H9 (cell line): ENCODE measurements around the gene HAGH. TPM values are rescaled to one million over a fixed set of nuclear protein-coding genes. Genes with fewer than 3 reads are reported as not detected.
A peak's percentile ranks its signal among the peaks of the same experiment; 100 is the strongest.

ENCODE experiments used
- DNase-seq: peaks from one replicate; pipeline ENCODE4 v3.0.0-alpha.2; 2017
- H2AFZ ChIP-seq: one replicate; pipeline ENCODE4 v1.6.1; 2013; ENCODE audit warnings: mild to moderate bottlenecking, low read length, control low read depth, moderate library complexity
- H2AK5ac ChIP-seq: 2 replicates; pipeline ENCODE4 v1.6.1; 2013; ENCODE audit warnings: low read length, control low read depth, mixed read lengths; ENCODE audit not compliant: insufficient read length
- H2BK120ac ChIP-seq: one replicate; pipeline ENCODE4 v1.6.1; 2013; ENCODE audit warnings: low read depth, mild to moderate bottlenecking, low read length, control low read depth, inconsistent platforms; ENCODE audit not compliant: poor library complexity, severe bottlenecking
- H2BK12ac ChIP-seq: 2 replicates; pipeline ENCODE4 v1.6.1; 2013; ENCODE audit warnings: low read length, control low read depth, mixed read lengths, low read depth; ENCODE audit not compliant: insufficient read length
- H2BK15ac ChIP-seq: 2 replicates; pipeline ENCODE4 v1.6.1; 2013; ENCODE audit warnings: low read depth, low read length, control low read depth
- H2BK20ac ChIP-seq: one replicate; pipeline ENCODE4 v1.6.1; 2013; ENCODE audit warnings: low read depth, mild to moderate bottlenecking, low read length, control low read depth, inconsistent platforms; ENCODE audit not compliant: poor library complexity, severe bottlenecking
- H2BK5ac ChIP-seq: 2 replicates; pipeline ENCODE4 v1.6.1; 2013; ENCODE audit warnings: low read length, control low read depth, mixed read lengths; ENCODE audit not compliant: insufficient read length
- H3K14ac ChIP-seq: 2 replicates; pipeline ENCODE4 v1.6.1; 2013; ENCODE audit warnings: low read length, control low read depth; ENCODE audit not compliant: insufficient read depth
- H3K18ac ChIP-seq: 2 replicates; pipeline ENCODE4 v1.6.1; 2013; ENCODE audit warnings: low read depth, mild to moderate bottlenecking, mixed read lengths, low read length, control low read depth; ENCODE audit not compliant: insufficient read length
- H3K23ac ChIP-seq: 2 replicates; pipeline ENCODE4 v1.6.1; 2013; ENCODE audit warnings: low read length, control low read depth, mixed read lengths, low read depth; ENCODE audit not compliant: insufficient read length
- H3K23me2 ChIP-seq: 2 replicates; pipeline ENCODE4 v1.6.1; 2013; ENCODE audit warnings: low read depth, mild to moderate bottlenecking, mixed read lengths, low read length, control low read depth; ENCODE audit not compliant: insufficient read length, poor library complexity, severe bottlenecking
- H3K27ac ChIP-seq: 2 replicates; pipeline ENCODE4 v1.5.1; 2013; ENCODE audit warnings: low read length, control low read depth, mixed read lengths, low read depth; ENCODE audit not compliant: insufficient read length
- H3K27me3 ChIP-seq: 2 replicates; pipeline ENCODE4 v1.6.1; 2013; ENCODE audit warnings: low read length, control low read depth, inconsistent platforms; ENCODE audit not compliant: insufficient read depth
- H3K4ac ChIP-seq: 2 replicates; pipeline ENCODE4 v1.6.1; 2013; ENCODE audit warnings: low read depth, mild to moderate bottlenecking, control low read depth, inconsistent platforms, low read length, moderate library complexity
- H3K4me1 ChIP-seq: 2 replicates; pipeline ENCODE4 v1.6.1; 2013; ENCODE audit warnings: low read length, control low read depth, inconsistent platforms; ENCODE audit not compliant: insufficient read depth
- H3K4me2 ChIP-seq: 2 replicates; pipeline ENCODE4 v1.6.1; 2013; ENCODE audit warnings: low read length, control low read depth, mixed read lengths; ENCODE audit not compliant: insufficient read length, insufficient read depth
- H3K56ac ChIP-seq: 2 replicates; pipeline ENCODE4 v1.6.1; 2013; ENCODE audit warnings: low read depth, mild to moderate bottlenecking, mixed read lengths, low read length, control low read depth; ENCODE audit not compliant: insufficient read length
- H3K79me1 ChIP-seq: 2 replicates; pipeline ENCODE4 v1.6.1; 2013; ENCODE audit warnings: low read depth, mild to moderate bottlenecking, moderate library complexity, low read length, control low read depth, inconsistent platforms; ENCODE audit not compliant: insufficient read depth, poor library complexity, severe bottlenecking
- H3K79me2 ChIP-seq: 2 replicates; pipeline ENCODE4 v1.6.1; 2013; ENCODE audit warnings: low read length, control low read depth, inconsistent platforms; ENCODE audit not compliant: insufficient read depth
- H3K9ac ChIP-seq: 2 replicates; pipeline ENCODE4 v1.6.1; 2013; ENCODE audit warnings: low read length, control low read depth, mixed read lengths; ENCODE audit not compliant: insufficient read length; ENCODE audit errors: extremely low read depth
- H3K9me3 ChIP-seq: one replicate; pipeline ENCODE4 v1.6.1; 2013; ENCODE audit warnings: low read depth, low read length, inconsistent platforms; ENCODE audit not compliant: control insufficient read depth
- H3T11ph ChIP-seq: one replicate; pipeline ENCODE4 v1.6.1; 2013; ENCODE audit warnings: mild to moderate bottlenecking, low read length, control low read depth, inconsistent platforms
- H4K20me1 ChIP-seq: one replicate; pipeline ENCODE4 v1.6.1; 2013; ENCODE audit not compliant: control insufficient read depth, insufficient read length, insufficient read depth
- H4K5ac ChIP-seq: 2 replicates; pipeline ENCODE4 v1.6.1; 2013; ENCODE audit warnings: low read depth, mild to moderate bottlenecking, mixed read lengths, low read length, control low read depth; ENCODE audit not compliant: insufficient read length
- H4K8ac ChIP-seq: replicated peaks from 2 replicates; pipeline ENCODE4 v1.6.1; 2013; ENCODE audit warnings: low read length, control low read depth, mixed read lengths, low read depth; ENCODE audit not compliant: insufficient read length
- H4K91ac ChIP-seq: 2 replicates; pipeline ENCODE4 v1.6.1; 2013; ENCODE audit warnings: low read depth, mild to moderate bottlenecking, moderate library complexity, mixed read lengths, low read length, control low read depth; ENCODE audit not compliant: insufficient read length
- H3K27ac Mint-ChIP-seq, 3 experiments: 2 replicates in 2 of 3; 3 replicates in 1 of 3; pipeline ENCODE4 v1.8.0; 2020 to 2021; ENCODE audit warnings: mixed read lengths in 3 of 3, mild to moderate bottlenecking in 1 of 3, moderate library complexity in 1 of 3
- H3K27me3 Mint-ChIP-seq: 2 replicates; pipeline ENCODE4 v1.8.0; 2021; ENCODE audit warnings: low read depth, mild to moderate bottlenecking, moderate library complexity, mixed read lengths
- H3K36me3 Mint-ChIP-seq, 3 experiments: 2 replicates in 2 of 3; 3 replicates in 1 of 3; pipeline ENCODE4 v1.8.0; 2020 to 2021; ENCODE audit warnings: low read depth in 3 of 3, mixed read lengths in 3 of 3; ENCODE audit not compliant: insufficient read depth in 1 of 3
- H3K4me1 Mint-ChIP-seq, 2 experiments: 2 replicates each; pipeline ENCODE4 v1.8.0; 2020; ENCODE audit warnings: mixed read lengths in 2 of 2
- H3K4me3 Mint-ChIP-seq, 2 experiments: 2 replicates in 1 of 2; 3 replicates in 1 of 2; pipeline ENCODE4 v1.8.0; 2020 to 2021; ENCODE audit warnings: mild to moderate bottlenecking in 2 of 2, mixed read lengths in 2 of 2, moderate library complexity in 1 of 2
- H3K9me3 Mint-ChIP-seq, 2 experiments: 2 replicates in 1 of 2; 3 replicates in 1 of 2; pipeline ENCODE4 v1.8.0; 2020; ENCODE audit warnings: mild to moderate bottlenecking in 2 of 2, mixed read lengths in 2 of 2, moderate library complexity in 1 of 2
- CTCF ChIP-seq: fragments of 200-600 bp; sonication (generic); conservative IDR thresholded peaks from 3 replicates; pipeline ENCODE4 v1.8.0; 2021; ENCODE audit warnings: antibody characterized with exemption, mild to moderate bottlenecking
- WGBS: extraction: QIAGEN DNeasy Blood & Tissue Kit; methylation state at CpG from one replicate; pipeline ENCODE4 v1.1.7; 2013; ENCODE audit warnings: missing lambda C conversion rate, low lambda C conversion rate, mixed read lengths; ENCODE audit not compliant: insufficient read length; ENCODE audit errors: extremely low coverage; 5-methylcytosine and 5-hydroxymethylcytosine counted together
- total RNA-seq: library from RNA; stranded (reverse); gene quantifications from 2 replicates; pipeline ENCODE4 v1.2.1, GENCODE V29; 2021

Gene HAGH
- total RNA-seq, 1 experiment from 2014 or later, result 30.0 TPM

DNA sequence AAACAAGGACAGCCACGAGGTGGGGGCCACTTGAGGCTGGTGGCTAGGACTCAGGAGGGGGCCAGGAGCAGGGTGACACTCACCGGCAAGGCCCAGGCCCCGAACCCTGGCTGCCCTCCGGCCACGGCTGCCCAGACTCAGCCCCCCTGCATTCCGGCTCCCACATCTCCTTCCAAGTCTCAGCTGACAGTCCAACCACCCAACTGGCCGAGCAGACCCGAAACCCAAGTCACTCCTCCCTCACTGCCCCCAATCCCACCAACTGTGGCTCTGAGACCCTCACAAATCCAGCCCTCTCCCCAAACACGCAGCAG lies 9.4 kb downstream of the HAGH start:
- H4K8ac ChIP-seq, result no peak overlapping the region
- H3T11ph ChIP-seq, result no peak overlapping the region
- no peaks in the 10 kb centered on the region for H3K27me3 ChIP-seq
- peaks cover 0 to 3% of the 10 kb centered on the region in 2 experiments; a peak in 2 of 4 replicates for H3K4me1 Mint-ChIP-seq
- H3K79me2 ChIP-seq, result no peaks in the 10 kb centered on the region
- no peak overlapping the region for H4K91ac ChIP-seq
- H3K9me3 ChIP-seq, result no peaks in the 10 kb centered on the region
- no peak overlapping the region for H2BK5ac ChIP-seq
- no peak overlapping the region for H3K4ac ChIP-seq
- no peak overlapping the region for H3K14ac ChIP-seq
- no peak for DNase-seq
- no peaks in the 10 kb centered on the region for H3K9me3 Mint-ChIP-seq
- H4K20me1 ChIP-seq, result no peaks in the 10 kb centered on the region
- WGBS, result no CpG with 5 or more reads among the region's 9 CpGs
- no peak overlapping the region for H2AK5ac ChIP-seq
- TF ChIP-seq CTCF, result no peak
- no peak overlapping the region for H3K4me2 ChIP-seq
- no peaks in the 10 kb centered on the region; the same call in 1 of the 2 replicates for H3K27me3 Mint-ChIP-seq
- no peaks in the 10 kb centered on the region for H3K79me1 ChIP-seq
- H2BK120ac ChIP-seq, result no peak overlapping the region
- 0 out of 7 replicates have a peak overlapping the region, but pooled peaks of 1 of the 3 experiments have one; percentile 40 for H3K27ac Mint-ChIP-seq
- H3K4me3 Mint-ChIP-seq, result no peak overlapping the region; a peak in 1 of 5 replicates
- H3K4me1 ChIP-seq, result no peaks in the 10 kb centered on the region
- H3K23ac ChIP-seq, result no peak overlapping the region
- H3K18ac ChIP-seq, result no peak overlapping the region
- H2BK12ac ChIP-seq, result no peak overlapping the region
- no peaks in the 10 kb centered on the region for H3K23me2 ChIP-seq
- no peak overlapping the region for H2BK20ac ChIP-seq
- no peak overlapping the region for H3K27ac ChIP-seq
- no peak overlapping the region for H2BK15ac ChIP-seq
- no peak overlapping the region for H2AFZ ChIP-seq
- peaks cover 4 to 17% (median 16%) of the 10 kb centered on the region in 3 experiments; a peak in 6 of 7 replicates for H3K36me3 Mint-ChIP-seq
- H3K9ac ChIP-seq, result no peak overlapping the region
- H3K56ac ChIP-seq, result no peak overlapping the region
- H4K5ac ChIP-seq, result no peak overlapping the region
